SU-DHL-6 (cell line): ENCODE measurements around the gene GTF2I.
"Not testable (repeated sequence)": the region's sequence is repeated elsewhere in the genome, so short reads cannot be mapped to it uniquely, and the experiment has no call there.

Experiments used
- H2AFZ ChIP-seq: fragments of 200-600 bp; sonication (generic); 2 replicates; pipeline ENCODE4 v1.6.1; 2014; ENCODE audit warnings: low read depth, mild to moderate bottlenecking, moderate library complexity, mixed read lengths, antibody characterized with exemption, low read length; ENCODE audit not compliant: severe bottlenecking
- H3F3A ChIP-seq: fragments of 200-600 bp; shearing (Covaris generic); 2 replicates; pipeline ENCODE4 v1.6.0; 2016; ENCODE audit warnings: antibody characterized with exemption, mild to moderate bottlenecking; ENCODE audit not compliant: insufficient read depth
- H3K27ac ChIP-seq: fragments of 200-600 bp; sonication (generic); 2 replicates; pipeline ENCODE4 v1.5.1; 2016; ENCODE audit warnings: low read depth, mild to moderate bottlenecking, low read length, moderate library complexity, mixed read lengths
- H3K27me3 ChIP-seq: fragments of 200-600 bp; sonication (generic), shearing (Covaris generic); 2 replicates; pipeline ENCODE4 v1.6.0; 2014; ENCODE audit warnings: mild to moderate bottlenecking, low read length
- H3K36me3 ChIP-seq: fragments of 200-600 bp; sonication (generic); 2 replicates; pipeline ENCODE4 v1.6.1; 2014; ENCODE audit warnings: mild to moderate bottlenecking, low read length, mixed read lengths
- H3K4me2 ChIP-seq: fragments of 300-600, 200-600 bp; shearing (Covaris generic), sonication (generic); 2 replicates; pipeline ENCODE4 v1.6.0; 2014; ENCODE audit warnings: low read length, low read depth, mild to moderate bottlenecking; ENCODE audit not compliant: poor library complexity, severe bottlenecking
- H3K4me3 ChIP-seq: fragments of 200-600 bp; sonication (generic); 2 replicates; pipeline ENCODE4 v1.5.1; 2014; ENCODE audit warnings: antibody characterized with exemption, low read length, mild to moderate bottlenecking, mixed read lengths; ENCODE audit not compliant: insufficient read depth, poor library complexity, severe bottlenecking
- H3K79me2 ChIP-seq: fragments of 200-600 bp; sonication (generic); 2 replicates; pipeline ENCODE4 v1.6.1; 2014; ENCODE audit warnings: mild to moderate bottlenecking, low read length, moderate library complexity; ENCODE audit not compliant: insufficient read depth
- H3K9ac ChIP-seq: fragments of 200-600 bp; sonication (generic); 2 replicates; pipeline ENCODE4 v1.7.0; 2014; ENCODE audit warnings: mild to moderate bottlenecking, low read length
- H3K9me2 ChIP-seq: fragments of 200-600 bp; sonication (generic); replicated peaks from 2 replicates; pipeline ENCODE4 v1.6.1; 2014; ENCODE audit warnings: low read length; ENCODE audit not compliant: insufficient read depth
- H3K9me3 ChIP-seq: fragments of 200-600 bp; sonication (generic); 2 replicates; pipeline ENCODE4 v1.6.1; 2014; ENCODE audit warnings: low read length, mixed read lengths; ENCODE audit not compliant: insufficient read depth
- H4K20me1 ChIP-seq: fragments of 200-600 bp; sonication (generic); 2 replicates; pipeline ENCODE4 v1.6.1; 2014; ENCODE audit warnings: low read depth, mild to moderate bottlenecking, antibody characterized with exemption, low read length, moderate library complexity, mixed read lengths
- EZH2phosphoT487 ChIP-seq: fragments of 200-600 bp; sonication (generic), shearing (Covaris generic); conservative IDR thresholded peaks from 2 replicates; pipeline ENCODE4 v1.6.1; 2018; ENCODE audit warnings: mild to moderate bottlenecking, antibody characterized with exemption, low read length, moderate library complexity, mixed read lengths
- TF ChIP-seq, protein P1 (sequence below): fragments of 200-600 bp; sonication (generic); IDR thresholded peaks from one replicate; pipeline ENCODE4 v1.5.1; 2017; ENCODE audit warnings: antibody characterized with exemption, mild to moderate bottlenecking, low read length, moderate library complexity; ENCODE audit not compliant: insufficient read depth, poor library complexity, severe bottlenecking

The GTF2I gene

DNA sequence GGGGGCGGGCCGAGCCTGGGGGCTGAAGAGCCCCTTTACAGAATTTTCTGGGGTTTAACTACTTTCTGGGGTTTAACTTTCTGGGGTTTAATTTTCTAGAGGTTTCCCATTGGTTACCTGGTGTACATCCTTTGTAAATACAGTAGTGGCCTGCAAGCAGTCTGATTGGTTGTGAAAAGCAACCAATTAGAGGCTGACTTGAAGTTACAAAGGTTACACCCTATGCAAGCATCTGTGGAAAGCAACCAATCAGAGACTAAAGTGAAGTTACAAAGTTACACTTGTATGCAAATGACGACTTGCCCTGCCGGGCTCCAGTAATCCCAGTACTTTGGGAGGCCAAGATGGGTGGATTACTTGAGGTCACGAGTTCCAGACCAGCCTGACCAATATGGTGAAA is 27.4 kb downstream of the GTF2I start:
- Histone ChIP-seq H3K36me3 (peaks cover 19% of the 10 kb centered on the region), H3K9me2 (no peaks in the 10 kb centered on the region), H3K79me2 (peaks cover 97% of the 10 kb centered on the region), H3K27me3 (no peaks in the 10 kb centered on the region), H3K9me3 (no peaks in the 10 kb centered on the region), H3K9ac (no peak overlapping the region), H4K20me1 (peaks cover 40% of the 10 kb centered on the region), H3K27ac (no peak overlapping the region), H3F3A (peaks cover 20% of the 10 kb centered on the region; the same call in 1 of the 2 replicates), H3K4me3 (no peak overlapping the region), H2AFZ (no peak overlapping the region), H3K4me2 (no peak overlapping the region)
- TF ChIP-seq, protein P1, sequence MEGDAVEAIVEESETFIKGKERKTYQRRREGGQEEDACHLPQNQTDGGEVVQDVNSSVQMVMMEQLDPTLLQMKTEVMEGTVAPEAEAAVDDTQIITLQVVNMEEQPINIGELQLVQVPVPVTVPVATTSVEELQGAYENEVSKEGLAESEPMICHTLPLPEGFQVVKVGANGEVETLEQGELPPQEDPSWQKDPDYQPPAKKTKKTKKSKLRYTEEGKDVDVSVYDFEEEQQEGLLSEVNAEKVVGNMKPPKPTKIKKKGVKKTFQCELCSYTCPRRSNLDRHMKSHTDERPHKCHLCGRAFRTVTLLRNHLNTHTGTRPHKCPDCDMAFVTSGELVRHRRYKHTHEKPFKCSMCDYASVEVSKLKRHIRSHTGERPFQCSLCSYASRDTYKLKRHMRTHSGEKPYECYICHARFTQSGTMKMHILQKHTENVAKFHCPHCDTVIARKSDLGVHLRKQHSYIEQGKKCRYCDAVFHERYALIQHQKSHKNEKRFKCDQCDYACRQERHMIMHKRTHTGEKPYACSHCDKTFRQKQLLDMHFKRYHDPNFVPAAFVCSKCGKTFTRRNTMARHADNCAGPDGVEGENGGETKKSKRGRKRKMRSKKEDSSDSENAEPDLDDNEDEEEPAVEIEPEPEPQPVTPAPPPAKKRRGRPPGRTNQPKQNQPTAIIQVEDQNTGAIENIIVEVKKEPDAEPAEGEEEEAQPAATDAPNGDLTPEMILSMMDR: no peak
- no peak for TF ChIP-seq EZH2phosphoT487

DNA sequence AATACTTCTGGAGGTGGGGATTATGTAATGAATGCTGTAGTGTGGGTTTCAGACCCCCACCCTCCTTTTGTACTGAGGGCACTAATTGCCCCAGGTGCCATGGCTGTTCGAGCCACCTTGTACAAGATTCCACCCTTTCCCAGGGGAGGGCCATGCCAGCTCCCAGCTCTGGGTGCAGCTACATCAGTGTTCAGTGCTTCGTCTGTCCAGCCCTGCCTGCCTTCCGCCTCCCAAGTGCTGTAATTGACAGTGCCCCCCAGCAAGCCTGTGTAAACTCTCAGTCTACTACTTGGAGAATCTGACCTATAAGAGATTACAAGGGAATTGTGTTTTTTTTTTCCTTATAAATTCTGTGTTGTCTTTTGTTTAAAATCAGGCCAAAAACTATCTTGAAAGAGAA is 33.0 kb downstream of the GTF2I start:
- no peaks in the 10 kb centered on the region for H3K27me3 ChIP-seq
- no peak overlapping the region for H3K27ac ChIP-seq
- no peak overlapping the region for H3K4me2 ChIP-seq
- H3K36me3 ChIP-seq: peaks cover 50% of the 10 kb centered on the region
- H3K79me2 ChIP-seq: peaks cover 70% of the 10 kb centered on the region
- H3F3A ChIP-seq: peaks cover 7% of the 10 kb centered on the region; the same call in 1 of the 2 replicates
- no peaks in the 10 kb centered on the region for H3K9me2 ChIP-seq
- H4K20me1 ChIP-seq: peaks cover 12% of the 10 kb centered on the region
- no peak overlapping the region for H3K4me3 ChIP-seq
- H3K9ac ChIP-seq: no peak overlapping the region
- TF ChIP-seq, protein P1: no peak
- no peak for TF ChIP-seq EZH2phosphoT487
- no peaks in the 10 kb centered on the region for H3K9me3 ChIP-seq
- no peak overlapping the region for H2AFZ ChIP-seq

DNA sequence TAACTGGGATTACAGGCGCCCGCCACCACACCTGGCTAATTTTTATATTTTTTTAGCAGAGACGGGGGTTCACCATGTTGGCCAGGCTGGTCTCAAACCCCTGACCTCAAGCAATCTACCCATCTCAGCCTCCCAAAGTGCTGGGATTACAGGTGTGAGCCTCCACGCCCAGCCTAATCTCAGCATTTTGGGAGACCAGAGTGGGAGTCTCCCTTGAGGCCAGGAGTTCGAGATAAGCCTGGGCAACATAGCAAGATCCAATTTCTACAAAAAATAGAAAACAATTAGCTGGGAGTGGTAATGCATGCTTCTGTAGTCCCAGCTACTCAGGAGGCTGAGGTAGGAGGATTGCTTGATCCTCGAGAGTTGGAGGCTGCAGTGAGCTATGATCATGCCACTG is 46.9 kb downstream of the GTF2I start:
- H3K4me3 ChIP-seq, H2AFZ ChIP-seq, H3K9me3 ChIP-seq, H3K4me2 ChIP-seq, H3K9ac ChIP-seq, H3K79me2 ChIP-seq, H3F3A ChIP-seq, H3K27me3 ChIP-seq, H4K20me1 ChIP-seq, H3K9me2 ChIP-seq, H3K27ac ChIP-seq: not testable (repeated sequence)
- H3K36me3 ChIP-seq: peaks cover 57% of the 10 kb centered on the region

DNA sequence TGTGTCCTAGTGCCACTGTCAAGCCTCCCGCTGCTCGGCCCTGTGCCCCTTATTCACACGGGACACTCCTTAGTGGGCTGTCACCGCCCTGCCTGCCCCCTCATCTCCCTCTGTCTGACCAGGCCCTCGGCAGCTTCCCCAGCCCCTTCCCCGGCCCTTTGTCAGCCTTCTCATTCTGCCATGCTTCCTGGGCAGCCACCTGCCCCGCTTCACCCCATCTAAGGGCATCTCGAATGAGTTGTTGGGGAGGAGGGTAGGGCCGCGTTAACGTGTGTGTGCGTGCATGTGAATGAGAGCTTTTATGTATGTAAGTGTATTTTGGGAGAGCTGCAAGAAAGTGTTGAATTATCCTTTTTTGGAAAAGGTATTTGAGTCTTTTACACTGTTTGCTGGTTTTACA is 49.7 kb downstream of the GTF2I start:
- Histone ChIP-seq H3K79me2 (peaks cover 4% of the 10 kb centered on the region; the same call in 1 of the 2 replicates), H3K27me3 (no peaks in the 10 kb centered on the region), H3K9ac (no peak overlapping the region), H4K20me1 (no peaks in the 10 kb centered on the region), H3K36me3 (peaks cover 61% of the 10 kb centered on the region), H3K9me2 (no peaks in the 10 kb centered on the region), H3K9me3 (no peaks in the 10 kb centered on the region), H2AFZ (no peak overlapping the region), H3F3A (peaks cover 10% of the 10 kb centered on the region; the same call in 1 of the 2 replicates), H3K4me2 (no peak overlapping the region), H3K4me3 (no peak overlapping the region), H3K27ac (no peak overlapping the region)
- TF ChIP-seq, protein P1: no peak
- no peak for TF ChIP-seq EZH2phosphoT487
